OCI-LY1 (cell line): Measurements from ENCODE around the gene KRTAP29-1.
"Not testable (repeated sequence)": the region's sequence is repeated elsewhere in the genome, so short reads cannot be mapped to it uniquely, and the experiment has no call there.

Source experiments
- H2AFZ ChIP-seq: fragments of 200-600 bp; sonication (generic), shearing (Covaris generic); 2 replicates; pipeline ENCODE4 v1.6.0; 2014; ENCODE audit warnings: antibody characterized with exemption, mild to moderate bottlenecking, low read length
- H3F3A ChIP-seq: fragments of 200-600 bp; sonication (generic), shearing (Covaris generic); 2 replicates; pipeline ENCODE4 v1.6.0; 2014; ENCODE audit warnings: mild to moderate bottlenecking, antibody characterized with exemption, low read length, moderate library complexity; ENCODE audit not compliant: insufficient read depth
- H3K27ac ChIP-seq: fragments of 200-600 bp; sonication (generic); 2 replicates; pipeline ENCODE4 v1.5.1; 2014; ENCODE audit warnings: low read length, mixed run types, mild to moderate bottlenecking, low read depth; ENCODE audit not compliant: poor library complexity, severe bottlenecking
- H3K27me3 ChIP-seq: fragments of 200-600 bp; sonication (generic); 2 replicates; pipeline ENCODE4 v1.6.0; 2014; ENCODE audit warnings: antibody characterized with exemption, mild to moderate bottlenecking, low read length, moderate library complexity; ENCODE audit not compliant: insufficient read depth
- H3K36me3 ChIP-seq: fragments of 200-600 bp; sonication (generic); 2 replicates; pipeline ENCODE4 v1.6.1; 2014; ENCODE audit warnings: mild to moderate bottlenecking, antibody characterized with exemption, low read length, moderate library complexity, mixed read lengths; ENCODE audit not compliant: insufficient read depth
- H3K4me1 ChIP-seq: fragments of 200-600 bp; sonication (generic); 2 replicates; pipeline ENCODE4 v1.5.1; 2014; ENCODE audit warnings: mild to moderate bottlenecking, low read length, moderate library complexity; ENCODE audit not compliant: insufficient read depth, severe bottlenecking
- H3K4me2 ChIP-seq: fragments of 200-600 bp; sonication (generic), shearing (Covaris generic); 2 replicates; pipeline ENCODE4 v1.6.1; 2014; ENCODE audit warnings: low read length
- H3K4me3 ChIP-seq: fragments of 200-600 bp; sonication (generic); 2 replicates; pipeline ENCODE4 v1.5.1; 2014; ENCODE audit warnings: low read length, low read depth, mild to moderate bottlenecking, mixed read lengths; ENCODE audit not compliant: poor library complexity, severe bottlenecking
- H3K79me2 ChIP-seq: fragments of 200-600 bp; shearing (Covaris generic); 2 replicates; pipeline ENCODE4 v1.6.1; 2016; ENCODE audit warnings: mixed run types, low read length, mixed read lengths; ENCODE audit not compliant: insufficient read depth
- H3K9ac ChIP-seq: fragments of 200-600 bp; sonication (generic), shearing (Covaris generic); 2 replicates; pipeline ENCODE4 v1.6.1; 2014; ENCODE audit warnings: mild to moderate bottlenecking, low read length, mixed read lengths
- H3K9me2 ChIP-seq: fragments of 200-600 bp; sonication (generic), shearing (Covaris generic); 2 replicates; pipeline ENCODE4 v1.6.1; 2014; ENCODE audit warnings: low read depth, mild to moderate bottlenecking, low read length, mixed read lengths
- H3K9me3 ChIP-seq: fragments of 200-600 bp; shearing (Covaris generic); 2 replicates; pipeline ENCODE4 v1.6.1; 2014; ENCODE audit warnings: low read length, mixed read lengths
- H4K20me1 ChIP-seq: fragments of 200-600 bp; sonication (generic), shearing (Covaris generic); 2 replicates; pipeline ENCODE4 v1.6.0; 2016; ENCODE audit warnings: mild to moderate bottlenecking, low read length; ENCODE audit not compliant: insufficient read depth
- EZH2 ChIP-seq: fragments of 200-600 bp; sonication (generic), shearing (Covaris generic); IDR thresholded peaks from 2 replicates; pipeline ENCODE4 v1.8.0; 2017; ENCODE audit warnings: borderline replicate concordance, mixed run types, mild to moderate bottlenecking, antibody characterized with exemption, low read length, moderate library complexity, mixed read lengths
- TF ChIP-seq, protein P1 (sequence below): fragments of 200-600 bp; sonication (generic), shearing (Covaris generic); IDR thresholded peaks from 2 replicates; pipeline ENCODE4 v1.5.1; 2017; ENCODE audit warnings: mild to moderate bottlenecking, antibody characterized with exemption, low read length, moderate library complexity, mixed read lengths

Gene KRTAP29-1

DNA sequence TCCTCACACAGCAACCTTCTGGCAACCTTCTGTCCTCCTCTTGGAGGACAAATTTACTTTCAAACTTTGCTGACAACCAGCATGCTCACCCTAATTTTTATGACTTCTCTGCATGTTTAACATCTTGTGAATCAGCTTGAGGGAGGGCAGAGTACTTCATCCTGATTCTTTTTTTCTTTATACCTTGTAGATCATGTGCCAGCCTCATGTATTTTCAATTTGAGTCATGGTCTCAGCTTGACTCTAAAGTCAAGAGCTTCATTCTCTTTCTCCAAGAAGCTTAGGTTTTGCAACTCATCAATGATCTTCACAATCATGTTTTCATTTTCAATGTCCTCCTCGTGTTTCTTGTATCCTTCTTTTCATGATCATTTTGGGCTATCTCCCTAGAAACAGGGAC is 30.8 kb downstream of the KRTAP29-1 start:
- H3K4me3 ChIP-seq, result no peak overlapping the region
- no peak overlapping the region for H2AFZ ChIP-seq
- no peak overlapping the region for H3K27ac ChIP-seq
- H3K4me1 ChIP-seq, result no peaks in the 10 kb centered on the region
- TF ChIP-seq, protein P1, sequence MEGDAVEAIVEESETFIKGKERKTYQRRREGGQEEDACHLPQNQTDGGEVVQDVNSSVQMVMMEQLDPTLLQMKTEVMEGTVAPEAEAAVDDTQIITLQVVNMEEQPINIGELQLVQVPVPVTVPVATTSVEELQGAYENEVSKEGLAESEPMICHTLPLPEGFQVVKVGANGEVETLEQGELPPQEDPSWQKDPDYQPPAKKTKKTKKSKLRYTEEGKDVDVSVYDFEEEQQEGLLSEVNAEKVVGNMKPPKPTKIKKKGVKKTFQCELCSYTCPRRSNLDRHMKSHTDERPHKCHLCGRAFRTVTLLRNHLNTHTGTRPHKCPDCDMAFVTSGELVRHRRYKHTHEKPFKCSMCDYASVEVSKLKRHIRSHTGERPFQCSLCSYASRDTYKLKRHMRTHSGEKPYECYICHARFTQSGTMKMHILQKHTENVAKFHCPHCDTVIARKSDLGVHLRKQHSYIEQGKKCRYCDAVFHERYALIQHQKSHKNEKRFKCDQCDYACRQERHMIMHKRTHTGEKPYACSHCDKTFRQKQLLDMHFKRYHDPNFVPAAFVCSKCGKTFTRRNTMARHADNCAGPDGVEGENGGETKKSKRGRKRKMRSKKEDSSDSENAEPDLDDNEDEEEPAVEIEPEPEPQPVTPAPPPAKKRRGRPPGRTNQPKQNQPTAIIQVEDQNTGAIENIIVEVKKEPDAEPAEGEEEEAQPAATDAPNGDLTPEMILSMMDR, result no peak
- H3K9me2 ChIP-seq, result no peaks in the 10 kb centered on the region
- no peak overlapping the region for H3K4me2 ChIP-seq
- H4K20me1 ChIP-seq, result no peaks in the 10 kb centered on the region
- H3F3A ChIP-seq, result no peaks in the 10 kb centered on the region
- H3K36me3 ChIP-seq, result no peaks in the 10 kb centered on the region
- H3K9me3 ChIP-seq, result no peaks in the 10 kb centered on the region
- H3K79me2 ChIP-seq, result no peaks in the 10 kb centered on the region
- no peaks in the 10 kb centered on the region for H3K27me3 ChIP-seq
- no peak overlapping the region for H3K9ac ChIP-seq

DNA sequence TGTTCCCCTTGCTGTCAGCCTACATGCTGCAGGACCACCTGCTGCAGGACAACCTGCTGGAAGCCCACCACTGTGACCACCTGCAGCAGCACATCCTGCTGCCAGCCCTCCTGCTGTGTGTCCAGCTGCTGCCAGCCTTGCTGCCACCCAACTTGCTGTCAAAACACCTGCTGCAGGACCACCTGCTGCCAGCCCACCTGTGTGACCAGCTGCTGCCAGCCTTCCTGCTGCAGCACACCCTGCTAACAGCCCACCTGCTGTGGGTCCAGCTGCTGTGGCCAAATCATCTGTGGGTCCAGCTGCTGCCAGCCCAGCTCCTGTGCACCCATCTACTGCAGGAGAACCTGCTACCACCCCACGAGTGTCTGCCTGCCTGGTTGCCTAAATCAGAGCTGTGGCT is 31.3 kb downstream of the KRTAP29-1 start:
- H3K4me1 ChIP-seq, H3K9me3 ChIP-seq, H3K4me2 ChIP-seq, H3K4me3 ChIP-seq, H3K27me3 ChIP-seq, H3K79me2 ChIP-seq, H3K9ac ChIP-seq, H3F3A ChIP-seq, H3K27ac ChIP-seq, H3K9me2 ChIP-seq, H3K36me3 ChIP-seq, H4K20me1 ChIP-seq, H2AFZ ChIP-seq: not testable (repeated sequence)

DNA sequence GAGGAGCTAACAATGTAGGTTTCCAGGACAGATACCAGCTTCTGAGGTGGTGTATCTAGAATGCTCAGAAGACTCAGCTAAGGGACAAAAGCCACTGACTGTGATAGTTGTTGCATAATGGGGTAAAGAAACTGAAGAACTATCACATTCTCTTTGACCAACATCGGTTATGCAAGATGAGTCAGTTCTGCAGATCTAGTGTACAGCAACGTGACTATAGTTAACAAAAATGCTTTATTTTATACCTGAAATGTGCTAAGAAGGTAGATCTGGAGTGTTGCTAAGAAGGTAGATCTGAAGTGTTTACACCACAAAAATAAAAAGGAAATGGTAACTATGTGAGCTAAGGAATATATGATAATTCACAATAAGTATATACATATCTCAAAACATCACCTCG is 34.9 kb downstream of the KRTAP29-1 start:
- Histone ChIP-seq H3K79me2 (no peaks in the 10 kb centered on the region), H3K4me2 (no peak overlapping the region), H3K4me3 (no peak overlapping the region), H3K27me3 (no peaks in the 10 kb centered on the region), H3F3A (no peaks in the 10 kb centered on the region), H2AFZ (no peak overlapping the region), H4K20me1 (no peaks in the 10 kb centered on the region), H3K27ac (no peak overlapping the region), H3K9ac (no peak overlapping the region), H3K36me3 (no peaks in the 10 kb centered on the region), H3K9me2 (no peaks in the 10 kb centered on the region), H3K4me1 (no peaks in the 10 kb centered on the region), H3K9me3 (no peaks in the 10 kb centered on the region)
- TF ChIP-seq, protein P1, result no peak
- no peak for TF ChIP-seq EZH2

DNA sequence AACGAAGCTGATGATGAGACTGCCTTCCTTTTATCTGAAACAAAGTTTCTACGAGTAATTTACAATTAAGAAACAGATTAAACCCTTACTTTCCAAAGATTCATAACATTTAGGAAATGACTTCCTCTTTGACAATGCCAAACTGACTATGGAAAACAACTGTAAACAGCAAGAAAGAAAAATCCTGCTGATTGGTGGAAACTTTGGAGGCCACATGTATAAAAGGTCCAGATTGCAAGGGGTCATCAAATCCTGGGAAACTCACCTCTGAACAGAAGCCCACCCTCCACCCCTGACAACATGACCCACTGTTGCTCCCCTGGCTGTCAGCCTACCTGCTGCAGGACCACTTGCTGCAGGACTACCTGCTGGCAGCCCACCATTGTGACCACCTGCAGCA is 37.6 kb downstream of the KRTAP29-1 start, which contains the start of gene KRTAP9-6:
KRTAP9-6 (plus strand) TSS at position 301 of the 400 bp plus-strand sequence; CDS start at position 301, 0 bp downstream.
- H3K27me3 ChIP-seq, result no peaks in the 10 kb centered on the region
- no peak within 1 kb of the TSS for H3K27ac ChIP-seq
- no peaks in the 10 kb centered on the region for H3K9me2 ChIP-seq
- no peaks in the 10 kb centered on the region for H3K79me2 ChIP-seq
- no peak within 1 kb of the TSS for H3K4me3 ChIP-seq
- no peaks in the 10 kb centered on the region for H3K9me3 ChIP-seq
- H3F3A ChIP-seq, result no peaks in the 10 kb centered on the region
- H2AFZ ChIP-seq, result no peak within 1 kb of the TSS
- no peaks in the 10 kb centered on the region for H3K4me1 ChIP-seq
- H3K9ac ChIP-seq, result no peak within 1 kb of the TSS
- H3K36me3 ChIP-seq, result no peaks in the 10 kb centered on the region
- no peak within 1 kb of the TSS for H3K4me2 ChIP-seq
- H4K20me1 ChIP-seq, result no peaks in the 10 kb centered on the region
- TF ChIP-seq, protein P1, result no peak
- TF ChIP-seq EZH2, result no peak
